HEK293 (cell line): ENCODE measurements around the gene TPPP3.
A peak's percentile ranks its signal among the peaks of the same experiment; 100 is the strongest.

Experiments used
- GLIS2 ChIP-seq: fragments of 450-650 bp; formaldehyde crosslinking; IDR thresholded peaks from 2 replicates; pipeline ENCODE4 v1.5.1; 2016; ENCODE audit warnings: missing biosample characterization, missing genetic modification characterization
- KLF10 ChIP-seq: fragments of 450-650 bp; IDR thresholded peaks from 2 replicates; pipeline ENCODE4 v1.5.1; 2018; ENCODE audit warnings: missing biosample characterization, mild to moderate bottlenecking, missing genetic modification characterization
- PRDM1 ChIP-seq: fragments of 450-650 bp; formaldehyde crosslinking; IDR thresholded peaks from 2 replicates; pipeline ENCODE4; 2016; ENCODE audit warnings: missing biosample characterization, missing genetic modification characterization
- ZIC2 ChIP-seq: fragments of 450-650 bp; formaldehyde crosslinking; IDR thresholded peaks from 2 replicates; pipeline ENCODE4 v1.5.1; 2016; ENCODE audit warnings: missing biosample characterization, missing genetic modification characterization
- ZNF133 ChIP-seq: fragments of 450-650 bp; formaldehyde crosslinking; IDR thresholded peaks from 2 replicates; pipeline ENCODE4 v1.5.1; 2016; ENCODE audit warnings: missing biosample characterization, missing genetic modification characterization
- ZNF169 ChIP-seq: fragments of 450-650 bp; formaldehyde crosslinking; IDR thresholded peaks from 2 replicates; pipeline ENCODE4 v1.5.1; 2016; ENCODE audit warnings: missing biosample characterization, missing genetic modification characterization
- ZNF214 ChIP-seq: fragments of 450-650 bp; formaldehyde crosslinking; IDR thresholded peaks from 2 replicates; pipeline ENCODE4 v1.5.1; 2017; ENCODE audit warnings: missing biosample characterization, mild to moderate bottlenecking, missing genetic modification characterization, borderline replicate concordance
- ZNF221 ChIP-seq: fragments of 450-650 bp; formaldehyde crosslinking; IDR thresholded peaks from 2 replicates; pipeline ENCODE4 v1.5.1; 2017; ENCODE audit warnings: missing biosample characterization, missing genetic modification characterization, borderline replicate concordance
- ZNF302 ChIP-seq: fragments of 450-650 bp; formaldehyde crosslinking; IDR thresholded peaks from 2 replicates; pipeline ENCODE4 v1.5.1; 2016; ENCODE audit warnings: missing biosample characterization, missing genetic modification characterization, low read depth
- ZNF501 ChIP-seq: fragments of 450-650 bp; formaldehyde crosslinking; IDR thresholded peaks from 2 replicates; pipeline ENCODE4 v1.5.1; 2016; ENCODE audit warnings: missing biosample characterization, missing genetic modification characterization
- ZNF560 ChIP-seq: fragments of 450-650 bp; formaldehyde crosslinking; IDR thresholded peaks from 2 replicates; pipeline ENCODE4 v1.5.1; 2017; ENCODE audit warnings: missing biosample characterization, missing genetic modification characterization, borderline replicate concordance
- ZNF621 ChIP-seq: fragments of 450-650 bp; formaldehyde crosslinking; IDR thresholded peaks from 2 replicates; pipeline ENCODE4 v1.5.1; 2017; ENCODE audit warnings: missing biosample characterization, missing genetic modification characterization
- ZNF623 ChIP-seq: fragments of 450-650 bp; formaldehyde crosslinking; IDR thresholded peaks from 2 replicates; pipeline ENCODE4 v1.5.1; 2016; ENCODE audit warnings: missing biosample characterization, missing genetic modification characterization
- ZNF776 ChIP-seq: fragments of 450-650 bp; formaldehyde crosslinking; IDR thresholded peaks from 2 replicates; pipeline ENCODE4 v1.5.0; 2017; ENCODE audit warnings: missing biosample characterization, missing genetic modification characterization, borderline replicate concordance
- ZNF843 ChIP-seq: fragments of 450-650 bp; formaldehyde crosslinking; IDR thresholded peaks from 2 replicates; pipeline ENCODE4 v1.5.1; 2016; ENCODE audit warnings: missing biosample characterization, missing genetic modification characterization
- ZXDB ChIP-seq: fragments of 450-650 bp; formaldehyde crosslinking; IDR thresholded peaks from 2 replicates; pipeline ENCODE4 v1.5.1; 2016; ENCODE audit warnings: missing biosample characterization, missing genetic modification characterization
- TF ChIP-seq, protein P1 (sequence below): fragments of 450-650 bp; formaldehyde crosslinking; IDR thresholded peaks from 2 replicates; pipeline ENCODE4 v1.5.1; 2017; ENCODE audit warnings: missing biosample characterization, missing genetic modification characterization
- TF ChIP-seq, protein P2 (sequence below): fragments of 450-650 bp; formaldehyde crosslinking; IDR thresholded peaks from 2 replicates; pipeline ENCODE4 v1.5.1; 2016; ENCODE audit warnings: missing biosample characterization, missing genetic modification characterization
- TF ChIP-seq, protein P3 (sequence below): fragments of 450-650 bp; formaldehyde crosslinking; IDR thresholded peaks from 2 replicates; pipeline ENCODE4 v1.5.1; 2016; ENCODE audit warnings: missing biosample characterization, missing genetic modification characterization
- TF ChIP-seq, protein P4 (sequence below): fragments of 450-650 bp; formaldehyde crosslinking; IDR thresholded peaks from 2 replicates; pipeline ENCODE4 v1.5.1; 2016; ENCODE audit warnings: missing biosample characterization, missing genetic modification characterization
- TF ChIP-seq, protein P5 (sequence below): fragments of 450-650 bp; formaldehyde crosslinking; IDR thresholded peaks from 2 replicates; pipeline ENCODE4 v1.5.1; 2016; ENCODE audit warnings: missing biosample characterization, missing genetic modification characterization
- TF ChIP-seq, protein P6 (sequence below): fragments of 450-650 bp; formaldehyde crosslinking; IDR thresholded peaks from 2 replicates; pipeline ENCODE4 v1.5.1; 2017; ENCODE audit warnings: missing biosample characterization, missing genetic modification characterization
- TF ChIP-seq, protein P7 (sequence below): fragments of 450-650 bp; formaldehyde crosslinking; IDR thresholded peaks from 2 replicates; pipeline ENCODE4 v1.5.1; 2016; ENCODE audit warnings: missing biosample characterization, missing genetic modification characterization
- TF ChIP-seq, protein P8 (sequence below): fragments of 450-650 bp; formaldehyde crosslinking; IDR thresholded peaks from 2 replicates; pipeline ENCODE4 v1.5.1; 2016; ENCODE audit warnings: missing biosample characterization, missing genetic modification characterization

TPPP3 gene

DNA sequence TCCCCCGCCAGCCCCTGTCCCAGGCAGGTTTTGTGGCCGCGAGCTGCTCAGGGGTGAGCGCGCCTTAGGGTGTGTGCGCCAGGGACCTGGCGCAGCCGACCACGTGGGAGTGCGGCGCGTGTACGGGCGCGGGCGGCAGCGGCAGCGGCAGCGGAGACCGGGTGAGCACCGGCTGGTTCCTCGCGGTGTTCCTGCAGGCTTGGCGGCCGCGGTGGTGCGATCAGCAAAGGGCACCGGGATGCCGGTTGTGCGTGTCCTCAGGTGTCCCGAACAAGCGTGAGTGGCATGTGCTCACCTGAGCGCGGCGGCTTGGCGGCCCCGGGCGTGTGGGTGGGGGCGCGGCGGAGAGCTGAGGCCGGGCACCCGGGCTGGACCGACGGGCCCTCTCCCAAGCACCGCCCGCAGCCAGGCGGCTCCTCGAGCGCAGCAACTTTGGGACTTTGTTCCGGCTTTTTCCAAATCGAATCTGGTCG, 37.2 kb upstream of the TPPP3 start (continued):
- TF ChIP-seq, protein P1, sequence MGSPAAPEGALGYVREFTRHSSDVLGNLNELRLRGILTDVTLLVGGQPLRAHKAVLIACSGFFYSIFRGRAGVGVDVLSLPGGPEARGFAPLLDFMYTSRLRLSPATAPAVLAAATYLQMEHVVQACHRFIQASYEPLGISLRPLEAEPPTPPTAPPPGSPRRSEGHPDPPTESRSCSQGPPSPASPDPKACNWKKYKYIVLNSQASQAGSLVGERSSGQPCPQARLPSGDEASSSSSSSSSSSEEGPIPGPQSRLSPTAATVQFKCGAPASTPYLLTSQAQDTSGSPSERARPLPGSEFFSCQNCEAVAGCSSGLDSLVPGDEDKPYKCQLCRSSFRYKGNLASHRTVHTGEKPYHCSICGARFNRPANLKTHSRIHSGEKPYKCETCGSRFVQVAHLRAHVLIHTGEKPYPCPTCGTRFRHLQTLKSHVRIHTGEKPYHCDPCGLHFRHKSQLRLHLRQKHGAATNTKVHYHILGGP (tag by site-specific recombination), result no peak
- TF ChIP-seq GLIS2 (tag by site-specific recombination) (no peak), ZNF214 (tag by site-specific recombination) (no peak), ZNF776 (tag by site-specific recombination) (no peak), KLF10 (tag by site-specific recombination) (peak; percentile 59), ZNF843 (tag by site-specific recombination) (0 out of 2 replicates have a peak, but pooled peaks have one; percentile 24), ZXDB (tag by site-specific recombination) (0 out of 2 replicates have a peak, but pooled peaks have one; percentile 45), ZNF560 (tag by site-specific recombination) (no peak), ZNF302 (tag by site-specific recombination) (no peak), ZNF133 (tag by site-specific recombination) (no peak), ZNF501 (tag by site-specific recombination) (no peak), ZNF621 (tag by site-specific recombination) (no peak), ZNF221 (tag by site-specific recombination) (no peak), ZNF623 (tag by site-specific recombination) (no peak), ZIC2 (tag by site-specific recombination) (no peak), PRDM1 (tag by site-specific recombination) (no peak), ZNF169 (no peak)
- TF ChIP-seq, protein P2, sequence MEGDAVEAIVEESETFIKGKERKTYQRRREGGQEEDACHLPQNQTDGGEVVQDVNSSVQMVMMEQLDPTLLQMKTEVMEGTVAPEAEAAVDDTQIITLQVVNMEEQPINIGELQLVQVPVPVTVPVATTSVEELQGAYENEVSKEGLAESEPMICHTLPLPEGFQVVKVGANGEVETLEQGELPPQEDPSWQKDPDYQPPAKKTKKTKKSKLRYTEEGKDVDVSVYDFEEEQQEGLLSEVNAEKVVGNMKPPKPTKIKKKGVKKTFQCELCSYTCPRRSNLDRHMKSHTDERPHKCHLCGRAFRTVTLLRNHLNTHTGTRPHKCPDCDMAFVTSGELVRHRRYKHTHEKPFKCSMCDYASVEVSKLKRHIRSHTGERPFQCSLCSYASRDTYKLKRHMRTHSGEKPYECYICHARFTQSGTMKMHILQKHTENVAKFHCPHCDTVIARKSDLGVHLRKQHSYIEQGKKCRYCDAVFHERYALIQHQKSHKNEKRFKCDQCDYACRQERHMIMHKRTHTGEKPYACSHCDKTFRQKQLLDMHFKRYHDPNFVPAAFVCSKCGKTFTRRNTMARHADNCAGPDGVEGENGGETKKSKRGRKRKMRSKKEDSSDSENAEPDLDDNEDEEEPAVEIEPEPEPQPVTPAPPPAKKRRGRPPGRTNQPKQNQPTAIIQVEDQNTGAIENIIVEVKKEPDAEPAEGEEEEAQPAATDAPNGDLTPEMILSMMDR (tag by site-specific recombination), result no peak
- TF ChIP-seq, protein P3, sequence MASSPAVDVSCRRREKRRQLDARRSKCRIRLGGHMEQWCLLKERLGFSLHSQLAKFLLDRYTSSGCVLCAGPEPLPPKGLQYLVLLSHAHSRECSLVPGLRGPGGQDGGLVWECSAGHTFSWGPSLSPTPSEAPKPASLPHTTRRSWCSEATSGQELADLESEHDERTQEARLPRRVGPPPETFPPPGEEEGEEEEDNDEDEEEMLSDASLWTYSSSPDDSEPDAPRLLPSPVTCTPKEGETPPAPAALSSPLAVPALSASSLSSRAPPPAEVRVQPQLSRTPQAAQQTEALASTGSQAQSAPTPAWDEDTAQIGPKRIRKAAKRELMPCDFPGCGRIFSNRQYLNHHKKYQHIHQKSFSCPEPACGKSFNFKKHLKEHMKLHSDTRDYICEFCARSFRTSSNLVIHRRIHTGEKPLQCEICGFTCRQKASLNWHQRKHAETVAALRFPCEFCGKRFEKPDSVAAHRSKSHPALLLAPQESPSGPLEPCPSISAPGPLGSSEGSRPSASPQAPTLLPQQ (tag by site-specific recombination), result peak; percentile 46; the same call in 1 of the 2 replicates
- TF ChIP-seq, protein P4, sequence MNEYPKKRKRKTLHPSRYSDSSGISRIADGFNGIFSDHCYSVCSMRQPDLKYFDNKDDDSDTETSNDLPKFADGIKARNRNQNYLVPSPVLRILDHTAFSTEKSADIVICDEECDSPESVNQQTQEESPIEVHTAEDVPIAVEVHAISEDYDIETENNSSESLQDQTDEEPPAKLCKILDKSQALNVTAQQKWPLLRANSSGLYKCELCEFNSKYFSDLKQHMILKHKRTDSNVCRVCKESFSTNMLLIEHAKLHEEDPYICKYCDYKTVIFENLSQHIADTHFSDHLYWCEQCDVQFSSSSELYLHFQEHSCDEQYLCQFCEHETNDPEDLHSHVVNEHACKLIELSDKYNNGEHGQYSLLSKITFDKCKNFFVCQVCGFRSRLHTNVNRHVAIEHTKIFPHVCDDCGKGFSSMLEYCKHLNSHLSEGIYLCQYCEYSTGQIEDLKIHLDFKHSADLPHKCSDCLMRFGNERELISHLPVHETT (tag by site-specific recombination), result no peak
- TF ChIP-seq, protein P5, sequence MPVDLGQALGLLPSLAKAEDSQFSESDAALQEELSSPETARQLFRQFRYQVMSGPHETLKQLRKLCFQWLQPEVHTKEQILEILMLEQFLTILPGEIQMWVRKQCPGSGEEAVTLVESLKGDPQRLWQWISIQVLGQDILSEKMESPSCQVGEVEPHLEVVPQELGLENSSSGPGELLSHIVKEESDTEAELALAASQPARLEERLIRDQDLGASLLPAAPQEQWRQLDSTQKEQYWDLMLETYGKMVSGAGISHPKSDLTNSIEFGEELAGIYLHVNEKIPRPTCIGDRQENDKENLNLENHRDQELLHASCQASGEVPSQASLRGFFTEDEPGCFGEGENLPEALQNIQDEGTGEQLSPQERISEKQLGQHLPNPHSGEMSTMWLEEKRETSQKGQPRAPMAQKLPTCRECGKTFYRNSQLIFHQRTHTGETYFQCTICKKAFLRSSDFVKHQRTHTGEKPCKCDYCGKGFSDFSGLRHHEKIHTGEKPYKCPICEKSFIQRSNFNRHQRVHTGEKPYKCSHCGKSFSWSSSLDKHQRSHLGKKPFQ, result no peak
- TF ChIP-seq, protein P6, sequence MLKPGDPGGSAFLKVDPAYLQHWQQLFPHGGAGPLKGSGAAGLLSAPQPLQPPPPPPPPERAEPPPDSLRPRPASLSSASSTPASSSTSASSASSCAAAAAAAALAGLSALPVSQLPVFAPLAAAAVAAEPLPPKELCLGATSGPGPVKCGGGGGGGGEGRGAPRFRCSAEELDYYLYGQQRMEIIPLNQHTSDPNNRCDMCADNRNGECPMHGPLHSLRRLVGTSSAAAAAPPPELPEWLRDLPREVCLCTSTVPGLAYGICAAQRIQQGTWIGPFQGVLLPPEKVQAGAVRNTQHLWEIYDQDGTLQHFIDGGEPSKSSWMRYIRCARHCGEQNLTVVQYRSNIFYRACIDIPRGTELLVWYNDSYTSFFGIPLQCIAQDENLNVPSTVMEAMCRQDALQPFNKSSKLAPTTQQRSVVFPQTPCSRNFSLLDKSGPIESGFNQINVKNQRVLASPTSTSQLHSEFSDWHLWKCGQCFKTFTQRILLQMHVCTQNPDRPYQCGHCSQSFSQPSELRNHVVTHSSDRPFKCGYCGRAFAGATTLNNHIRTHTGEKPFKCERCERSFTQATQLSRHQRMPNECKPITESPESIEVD, result no peak
- TF ChIP-seq, protein P7, sequence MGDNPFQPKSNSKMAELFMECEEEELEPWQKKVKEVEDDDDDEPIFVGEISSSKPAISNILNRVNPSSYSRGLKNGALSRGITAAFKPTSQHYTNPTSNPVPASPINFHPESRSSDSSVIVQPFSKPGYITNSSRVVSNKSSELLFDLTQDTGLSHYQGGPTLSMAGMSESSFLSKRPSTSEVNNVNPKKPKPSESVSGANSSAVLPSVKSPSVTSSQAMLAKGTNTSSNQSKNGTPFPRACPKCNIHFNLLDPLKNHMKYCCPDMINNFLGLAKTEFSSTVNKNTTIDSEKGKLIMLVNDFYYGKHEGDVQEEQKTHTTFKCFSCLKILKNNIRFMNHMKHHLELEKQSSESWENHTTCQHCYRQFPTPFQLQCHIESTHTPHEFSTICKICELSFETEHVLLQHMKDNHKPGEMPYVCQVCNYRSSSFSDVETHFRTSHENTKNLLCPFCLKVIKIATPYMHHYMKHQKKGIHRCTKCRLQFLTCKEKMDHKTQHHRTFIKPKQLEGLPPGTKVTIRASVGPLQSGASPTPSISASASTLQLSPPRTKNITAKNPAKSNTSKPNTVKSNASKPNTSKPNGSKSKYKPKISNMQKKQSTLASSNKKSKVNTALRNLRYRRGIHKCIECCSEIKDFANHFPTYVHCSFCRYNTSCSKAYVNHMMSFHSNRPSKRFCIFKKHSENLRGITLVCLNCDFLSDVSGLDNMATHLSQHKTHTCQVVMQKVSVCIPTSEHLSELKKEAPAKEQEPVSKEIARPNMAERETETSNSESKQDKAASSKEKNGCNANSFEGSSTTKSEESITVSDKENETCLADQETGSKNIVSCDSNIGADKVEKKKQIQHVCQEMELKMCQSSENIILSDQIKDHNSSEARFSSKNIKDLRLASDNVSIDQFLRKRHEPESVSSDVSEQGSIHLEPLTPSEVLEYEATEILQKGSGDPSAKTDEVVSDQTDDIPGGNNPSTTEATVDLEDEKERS (tag by site-specific recombination), result no peak
- TF ChIP-seq, protein P8, sequence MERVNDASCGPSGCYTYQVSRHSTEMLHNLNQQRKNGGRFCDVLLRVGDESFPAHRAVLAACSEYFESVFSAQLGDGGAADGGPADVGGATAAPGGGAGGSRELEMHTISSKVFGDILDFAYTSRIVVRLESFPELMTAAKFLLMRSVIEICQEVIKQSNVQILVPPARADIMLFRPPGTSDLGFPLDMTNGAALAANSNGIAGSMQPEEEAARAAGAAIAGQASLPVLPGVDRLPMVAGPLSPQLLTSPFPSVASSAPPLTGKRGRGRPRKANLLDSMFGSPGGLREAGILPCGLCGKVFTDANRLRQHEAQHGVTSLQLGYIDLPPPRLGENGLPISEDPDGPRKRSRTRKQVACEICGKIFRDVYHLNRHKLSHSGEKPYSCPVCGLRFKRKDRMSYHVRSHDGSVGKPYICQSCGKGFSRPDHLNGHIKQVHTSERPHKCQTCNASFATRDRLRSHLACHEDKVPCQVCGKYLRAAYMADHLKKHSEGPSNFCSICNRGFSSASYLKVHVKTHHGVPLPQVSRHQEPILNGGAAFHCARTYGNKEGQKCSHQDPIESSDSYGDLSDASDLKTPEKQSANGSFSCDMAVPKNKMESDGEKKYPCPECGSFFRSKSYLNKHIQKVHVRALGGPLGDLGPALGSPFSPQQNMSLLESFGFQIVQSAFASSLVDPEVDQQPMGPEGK, result peak; percentile 50; the same call in 1 of the 2 replicates
